Measurements from ENCODE around the gene KIAA0586. TPM values are rescaled to one million over a fixed set of nuclear protein-coding genes. Genes with fewer than 3 reads are reported as not detected.

The KIAA0586 gene
- total and polyA plus RNA-seq, 2 of the 13 experiments (the other 11 are each of a cell fraction or from before 2014, with no cell fraction given): 12.6 to 25.2 TPM

DNA sequence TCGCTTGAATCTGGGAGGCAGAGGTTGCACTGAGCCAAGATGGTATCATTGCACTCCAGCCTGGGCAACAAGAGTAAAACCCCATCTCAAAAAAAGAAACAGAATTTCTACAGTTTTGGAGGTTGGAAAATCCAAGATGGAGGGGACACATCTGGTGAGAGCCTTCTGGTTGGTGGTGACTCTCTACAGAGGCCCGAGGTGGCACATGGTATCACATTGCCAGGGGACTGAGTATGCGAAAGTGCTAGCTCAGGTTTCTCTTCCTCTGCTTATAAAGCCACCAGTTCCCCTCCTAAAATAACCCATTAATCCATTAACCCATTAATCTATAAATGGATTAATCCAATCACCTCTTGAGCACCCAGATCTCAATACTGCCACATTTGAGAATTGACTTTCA is 139.5 kb downstream of the KIAA0586 start:
- BruUV-seq (replicated peaks): no TSS peak
- intact Hi-C loops (cut with micrococcal nuclease; ENCODE audit: unreplicated experiment): no loop called here
- TF ChIP-seq SP5 (CRISPR knock-in tag; IDR thresholded peaks at IDR 0.05; ENCODE audit: borderline replicate concordance, low read depth) (no peak), GPN1 (CRISPR knock-in tag; IDR thresholded peaks at IDR 0.05; ENCODE audit: borderline replicate concordance) (no peak), CSRNP1 (CRISPR knock-in tag; IDR thresholded peaks at IDR 0.05) (no peak), ATRX (CRISPR knock-in tag; IDR thresholded peaks at IDR 0.05; ENCODE audit: borderline replicate concordance) (no peak), ZNF530 (CRISPR knock-in tag; IDR thresholded peaks at IDR 0.05; ENCODE audit: low read depth) (no peak), MBD4 (IDR thresholded peaks at IDR 0.05; ENCODE audit: borderline replicate concordance, low read length) (no peak), U2AF1 (optimal IDR thresholded peaks at IDR 0.05; ENCODE audit: low read depth, low read length) (no peak), ZNF160 (CRISPR knock-in tag; IDR thresholded peaks at IDR 0.05) (no peak), SAP130 (CRISPR knock-in tag; IDR thresholded peaks at IDR 0.05; ENCODE audit: low read depth) (no peak), ZMAT3 (CRISPR knock-in tag; conservative IDR thresholded peaks at IDR 0.05) (no peak), STAG1 (CRISPR knock-in tag; IDR thresholded peaks at IDR 0.05) (no peak), ZSCAN9 (CRISPR knock-in tag; IDR thresholded peaks at IDR 0.05; ENCODE audit: borderline replicate concordance) (no peak), ZNF782 (CRISPR knock-in tag; IDR thresholded peaks at IDR 0.05; ENCODE audit: borderline replicate concordance) (no peak), ZNF770 (CRISPR knock-in tag; IDR thresholded peaks at IDR 0.05) (no peak), ISL2 (CRISPR knock-in tag; IDR thresholded peaks at IDR 0.05) (no peak), ZBTB39 (CRISPR knock-in tag; IDR thresholded peaks at IDR 0.05) (no peak)

More for the DNA sequence above, 139.5 kb downstream of the KIAA0586 start:
- Histone ChIP-seq H3K9me3 (ENCODE audit: low read length) (no peaks in the 10 kb centered on the region), H3K4me2 (ENCODE audit: low read depth, low read length) (no peak overlapping the region), H4K20me1 (ENCODE audit: insufficient read depth, low read length) (no peaks in the 10 kb centered on the region), H3K27ac (ENCODE audit: extremely low read length, insufficient read depth, low read length) (no peak overlapping the region), H3K4me3 (replicated peaks in 1 of 3; ENCODE audit: insufficient read depth in 1 of 3, low read depth in 2 of 3, low read length in 3 of 3) (no peak overlapping the region), H3K27me3 (ENCODE audit: control insufficient read depth in 1 of 2, insufficient read depth in 2 of 2, low read length in 2 of 2) (0 out of 5 replicates have a peak, but pooled peaks cover 0 to 2% of the 10 kb centered on the region in 2 experiments), H3K79me2 (ENCODE audit: insufficient read depth, low read length) (no peaks in the 10 kb centered on the region), H3K36me3 (replicated peaks in 1 of 2; ENCODE audit: control insufficient read depth in 1 of 2, insufficient read depth in 2 of 2, low read length in 2 of 2) (no peaks in the 10 kb centered on the region), H3K9ac (ENCODE audit: insufficient read depth, low read depth, low read length) (no peak overlapping the region), H3K4me1 (ENCODE audit: insufficient read depth, low read length) (peaks cover 7% of the 10 kb centered on the region), H2AFZ (ENCODE audit: low read length) (no peak overlapping the region)
- FAIRE-seq (no peak), DNase-seq (ENCODE audit: low spot score) (no peak), ATAC-seq (no peak)
- CTCF ChIA-PET (ENCODE audit: low intra/inter-chr PET ratio, low total read pairs): no interaction called here
- WGBS (ENCODE audit: low lambda C conversion rate): 43% methylated on average over 3 of the region's 3 CpGs
- POLR2A ChIA-PET: no interaction called here
- in situ Hi-C loops (cut with HindIII; ENCODE audit: extremely low pct_ligation_motif_present, low pct_unique_long_range_greater_than_20kb): no loop called here

Data from HepG2 (cell line).